Breast epithelium (tissue), 3 donors: ENCODE measurements around the gene PLCB4.

Source experiments
- POLR2A ChIP-seq: fragments of 450-650 bp; IDR thresholded peaks from one replicate; pipeline ENCODE4 v1.6.1; 2016; ENCODE audit warnings: antibody characterized with exemption, mild to moderate bottlenecking, moderate library complexity
- TF ChIP-seq, protein P1 (sequence below), 3 donors: fragments of 450-650 bp; IDR thresholded peaks; one replicate each; pipeline ENCODE4 v1.5.1; 2016 to 2017; ENCODE audit warnings: antibody characterized with exemption in 3 of 3, mild to moderate bottlenecking in 3 of 3, moderate library complexity in 3 of 3

DNA sequence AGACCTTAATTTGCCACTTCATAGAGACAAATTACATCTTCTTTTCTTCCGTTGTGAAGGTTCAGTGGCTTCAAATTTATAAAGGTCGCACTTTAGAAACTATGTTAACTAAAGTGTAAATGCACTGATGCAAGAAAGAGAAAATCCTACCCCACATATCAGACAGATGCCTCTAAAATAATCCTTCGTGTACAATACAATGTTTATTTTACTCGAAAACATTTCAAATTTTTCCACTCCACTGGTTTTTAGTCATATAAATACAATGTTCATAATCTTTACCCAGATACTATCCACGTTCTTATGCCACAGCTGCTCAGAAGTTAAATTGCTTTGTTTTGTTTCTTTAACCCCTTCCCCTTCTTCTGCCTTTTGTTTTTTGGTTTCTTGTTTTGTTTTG lies 305.2 kb downstream of the PLCB4 start:
- TF ChIP-seq, protein P1, sequence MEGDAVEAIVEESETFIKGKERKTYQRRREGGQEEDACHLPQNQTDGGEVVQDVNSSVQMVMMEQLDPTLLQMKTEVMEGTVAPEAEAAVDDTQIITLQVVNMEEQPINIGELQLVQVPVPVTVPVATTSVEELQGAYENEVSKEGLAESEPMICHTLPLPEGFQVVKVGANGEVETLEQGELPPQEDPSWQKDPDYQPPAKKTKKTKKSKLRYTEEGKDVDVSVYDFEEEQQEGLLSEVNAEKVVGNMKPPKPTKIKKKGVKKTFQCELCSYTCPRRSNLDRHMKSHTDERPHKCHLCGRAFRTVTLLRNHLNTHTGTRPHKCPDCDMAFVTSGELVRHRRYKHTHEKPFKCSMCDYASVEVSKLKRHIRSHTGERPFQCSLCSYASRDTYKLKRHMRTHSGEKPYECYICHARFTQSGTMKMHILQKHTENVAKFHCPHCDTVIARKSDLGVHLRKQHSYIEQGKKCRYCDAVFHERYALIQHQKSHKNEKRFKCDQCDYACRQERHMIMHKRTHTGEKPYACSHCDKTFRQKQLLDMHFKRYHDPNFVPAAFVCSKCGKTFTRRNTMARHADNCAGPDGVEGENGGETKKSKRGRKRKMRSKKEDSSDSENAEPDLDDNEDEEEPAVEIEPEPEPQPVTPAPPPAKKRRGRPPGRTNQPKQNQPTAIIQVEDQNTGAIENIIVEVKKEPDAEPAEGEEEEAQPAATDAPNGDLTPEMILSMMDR (IDR thresholded peaks at IDR 0.05), result no peak
- TF ChIP-seq POLR2A, result no peak
